DOHH2 (cell line): ENCODE measurements around the gene MICAL3.

Experiments
- CTCF ChIP-seq: fragments of 200-600 bp; sonication (generic); IDR thresholded peaks from one replicate; pipeline ENCODE4 v1.5.1; 2014; ENCODE audit warnings: antibody characterized with exemption, mild to moderate bottlenecking, low read depth, low read length; ENCODE audit not compliant: poor library complexity, severe bottlenecking
- EZH2phosphoT487 ChIP-seq: fragments of 200-600 bp; sonication (generic); IDR thresholded peaks from 2 replicates; pipeline ENCODE4 v1.6.1; 2017; ENCODE audit warnings: borderline replicate concordance, mild to moderate bottlenecking, antibody characterized with exemption, low read length, moderate library complexity, mixed read lengths

- no peak for TF ChIP-seq CTCF
- no peak for TF ChIP-seq EZH2phosphoT487
These were observed 126.0 kb downstream of the MICAL3 start for GRCh38 chr22:17898375-17898774.
